WTC11 (cell line): ENCODE data around the gene CACNA1C. TPM values are rescaled to one million over a fixed set of nuclear protein-coding genes. Genes with fewer than 3 reads are reported as not detected.

Experiments
- ATAC-seq: fragments of 200-7000 bp; cut with Tn5 transposase; 2 replicates; pipeline ENCODE4 v1.10.0; 2021; ENCODE audit warnings: mild to moderate bottlenecking, moderate library complexity
- CTCF ChIA-PET: fragments of 300-600 bp; sonication (Branson Sonifier 250); formaldehyde crosslinking; loops from one replicate; lab custom pipeline; 2021; ENCODE audit warnings: antibody characterized with exemption; lab: Charles Lee
- POLR2A ChIA-PET: fragments of 350-600 bp; sonication (Branson Sonifier 250); formaldehyde crosslinking; loops from one replicate; lab custom pipeline; 2021; ENCODE audit warnings: antibody characterized with exemption; lab: Charles Lee
- DNase-seq: peaks from one replicate; pipeline ENCODE4 v3.0.0; 2021; ENCODE audit warnings: low spot score
- H3K27ac Mint-ChIP-seq: 2 replicates; pipeline ENCODE4 v1.8.0; 2021; ENCODE audit warnings: mixed read lengths
- H3K27me3 Mint-ChIP-seq: 2 replicates; pipeline ENCODE4 v1.8.0; 2021; ENCODE audit warnings: low read depth, mild to moderate bottlenecking, moderate library complexity, mixed read lengths
- H3K36me3 Mint-ChIP-seq: 2 replicates; pipeline ENCODE4 v1.8.0; 2021; ENCODE audit warnings: mixed read lengths
- H3K4me1 Mint-ChIP-seq: 2 replicates; pipeline ENCODE4 v1.8.0; 2022; ENCODE audit warnings: mixed read lengths
- H3K4me3 Mint-ChIP-seq: 2 replicates; pipeline ENCODE4 v1.8.0; 2021; ENCODE audit warnings: mild to moderate bottlenecking, moderate library complexity, mixed read lengths
- H3K9me3 Mint-ChIP-seq: 2 replicates; pipeline ENCODE4 v1.8.0; 2021; ENCODE audit warnings: mixed read lengths
- AR ChIP-seq: fragments of 250-450 bp; sonication (Bioruptor Pico); IDR thresholded peaks from 2 replicates; pipeline ENCODE4 v1.9.0; 2021; ENCODE audit warnings: mild to moderate bottlenecking
- ATF3 ChIP-seq: sonication (generic); formaldehyde crosslinking; conservative IDR thresholded peaks from 2 replicates; pipeline ENCODE4 v1.8.1; 2022; ENCODE audit warnings: mild to moderate bottlenecking, missing genetic modification reagents
- ATF6 ChIP-seq: sonication (generic); formaldehyde crosslinking; IDR thresholded peaks from 2 replicates; pipeline ENCODE4 v1.8.1; 2023; ENCODE audit warnings: mild to moderate bottlenecking, missing genetic modification reagents
- CDX4 ChIP-seq: fragments of 250-450 bp; sonication (Bioruptor Pico); IDR thresholded peaks from 2 replicates; pipeline ENCODE4 v1.9.0; 2021; ENCODE audit warnings: moderate library complexity, mild to moderate bottlenecking, inconsistent platforms, borderline replicate concordance
- E2F1 ChIP-seq: sonication (generic); formaldehyde crosslinking; IDR thresholded peaks from 2 replicates; pipeline ENCODE4 v1.8.0; 2022; ENCODE audit warnings: mild to moderate bottlenecking, missing genetic modification reagents
- FOXP1 ChIP-seq: sonication (generic); formaldehyde crosslinking; IDR thresholded peaks from 2 replicates; pipeline ENCODE4 v1.8.0; 2022; ENCODE audit warnings: missing genetic modification reagents, mild to moderate bottlenecking, moderate library complexity, borderline replicate concordance
- MXD4 ChIP-seq: fragments of 250-450 bp; sonication (Bioruptor Pico); IDR thresholded peaks from 2 replicates; pipeline ENCODE4 v1.8.0; 2021; ENCODE audit warnings: mild to moderate bottlenecking, moderate library complexity, borderline replicate concordance
- MYBL2 ChIP-seq: sonication (generic); formaldehyde crosslinking; IDR thresholded peaks from 2 replicates; pipeline ENCODE4 v1.8.1; 2023; ENCODE audit warnings: mild to moderate bottlenecking, moderate library complexity, missing genetic modification reagents
- STAT6 ChIP-seq: sonication (generic); formaldehyde crosslinking; conservative IDR thresholded peaks from 2 replicates; pipeline ENCODE4 v1.8.1; 2023; ENCODE audit warnings: mild to moderate bottlenecking, low read depth, missing genetic modification reagents, moderate library complexity
- ZNF232 ChIP-seq: sonication (generic); formaldehyde crosslinking; IDR thresholded peaks from 2 replicates; pipeline ENCODE4 v1.8.0; 2022; ENCODE audit warnings: mild to moderate bottlenecking, missing genetic modification reagents
- ZNF317 ChIP-seq: sonication (generic); formaldehyde crosslinking; IDR thresholded peaks from 2 replicates; pipeline ENCODE4 v1.8.1; 2023; ENCODE audit warnings: low read depth, mild to moderate bottlenecking, moderate library complexity, missing genetic modification reagents, borderline replicate concordance
- ZNF532 ChIP-seq: fragments of 250-450 bp; sonication (Bioruptor Pico); IDR thresholded peaks from 2 replicates; pipeline ENCODE4 v1.9.0; 2021; ENCODE audit warnings: mild to moderate bottlenecking, borderline replicate concordance
- ZNF671 ChIP-seq: fragments of 250-450 bp; sonication (Bioruptor Pico); IDR thresholded peaks from 2 replicates; pipeline ENCODE4 v1.8.0; 2021; ENCODE audit warnings: mild to moderate bottlenecking
- total RNA-seq: library from RNA; stranded (reverse); gene quantifications from 3 replicates; pipeline ENCODE4 v1.2.3, GENCODE V29; 2021

The CACNA1C gene
- total RNA-seq, 1 experiment from 2014 or later = 1.7 TPM

- TF ChIP-seq ATF6 (CRISPR knock-in tag) (no peak), ZNF532 (no peak), E2F1 (CRISPR knock-in tag) (no peak), CDX4 (CRISPR knock-in tag) (no peak), ATF3 (no peak)
Observed at GRCh38 chr12:2435511-2435910, 382.7 kb downstream of the CACNA1C start (continued).

GRCh38 chr12:2439332-2440100, 386.7 kb downstream of the CACNA1C start:
- no peak for DNase-seq
- no peaks in the 10 kb centered on the region for H3K27me3 Mint-ChIP-seq
- peaks cover 23% of the 10 kb centered on the region for H3K9me3 Mint-ChIP-seq
- H3K4me1 Mint-ChIP-seq = no peaks in the 10 kb centered on the region
- H3K27ac Mint-ChIP-seq = no peak overlapping the region
- POLR2A ChIA-PET = no interaction called here
- no peaks in the 10 kb centered on the region for H3K36me3 Mint-ChIP-seq
- no peak overlapping the region for H3K4me3 Mint-ChIP-seq
- TF ChIP-seq STAT6 (no peak), FOXP1 (CRISPR knock-in tag) (no peak)
- TF ChIP-seq, all 79 proteins: peak for 0
- no peak for ATAC-seq
- CTCF ChIA-PET = interaction anchor here (0.6 to 0.7 kb wide), 3 partner anchors 24 to 213 kb away, joined by 3 to 4 read pairs (median 3); no protein-coding TSS in a partner anchor

GRCh38 chr12:2443776-2444175, 391.0 kb downstream of the CACNA1C start:
- no peak overlapping the region for H3K4me3 Mint-ChIP-seq
- peaks cover 10% of the 10 kb centered on the region for H3K9me3 Mint-ChIP-seq
- CTCF ChIA-PET = no interaction called here

More at GRCh38 chr12:2443776-2444175, 391.0 kb downstream of the CACNA1C start:
- no peak for ATAC-seq
- Mint-ChIP-seq H3K27me3 (no peaks in the 10 kb centered on the region), H3K4me1 (no peaks in the 10 kb centered on the region), H3K27ac (no peak overlapping the region), H3K36me3 (no peaks in the 10 kb centered on the region)
- POLR2A ChIA-PET = no interaction called here
- no peak for TF ChIP-seq AR (CRISPR knock-in tag)
- TF ChIP-seq ZNF232 (CRISPR knock-in tag) = no peak
- no peak for TF ChIP-seq MXD4 (CRISPR knock-in tag)
- TF ChIP-seq MYBL2 (CRISPR knock-in tag) = no peak
- TF ChIP-seq ZNF317 (CRISPR knock-in tag) = no peak
- no peak for TF ChIP-seq ZNF671
- DNase-seq = no peak
